DMS114 treated with DMSO at 0.1 percent for 48 hours (cell line): ENCODE measurements around the gene HBS1L.

Experiments
- DNase-seq: peaks from one replicate; lab custom pipeline; 2025; ENCODE audit not compliant: unreplicated experiment; lab: John Stamatoyannopoulos, UW

The HBS1L gene

GRCh38 chr6:135037541-135037940 lies 17.1 kb downstream of the HBS1L start:
- DNase-seq = no peak

GRCh38 chr6:135036731-135037420 lies 17.7 kb downstream of the HBS1L start:
- no peak for DNase-seq

DNA sequence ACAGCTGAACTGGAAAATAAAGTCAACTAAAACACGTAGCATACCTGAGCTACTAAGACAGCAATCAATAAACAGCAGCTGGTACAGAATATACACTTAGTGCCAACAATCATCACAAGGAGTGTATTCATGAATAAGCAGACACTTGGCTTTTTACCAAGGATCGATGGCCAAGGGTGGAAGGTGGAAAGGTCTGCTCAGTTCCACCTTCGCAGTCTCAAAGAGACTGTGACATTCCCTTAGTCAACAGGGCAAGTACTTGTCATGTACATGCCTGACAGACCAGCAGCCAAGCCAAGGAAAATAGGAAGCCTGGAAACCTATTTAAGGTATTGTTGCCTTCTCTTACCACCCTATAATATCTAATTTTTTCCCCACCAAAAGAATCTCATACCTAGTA lies 21.4 kb downstream of the HBS1L start:
- DNase-seq = no peak

- DNase-seq = no peak
These were observed 24.0 kb downstream of the HBS1L start for GRCh38 chr6:135030532-135031178.

DNA sequence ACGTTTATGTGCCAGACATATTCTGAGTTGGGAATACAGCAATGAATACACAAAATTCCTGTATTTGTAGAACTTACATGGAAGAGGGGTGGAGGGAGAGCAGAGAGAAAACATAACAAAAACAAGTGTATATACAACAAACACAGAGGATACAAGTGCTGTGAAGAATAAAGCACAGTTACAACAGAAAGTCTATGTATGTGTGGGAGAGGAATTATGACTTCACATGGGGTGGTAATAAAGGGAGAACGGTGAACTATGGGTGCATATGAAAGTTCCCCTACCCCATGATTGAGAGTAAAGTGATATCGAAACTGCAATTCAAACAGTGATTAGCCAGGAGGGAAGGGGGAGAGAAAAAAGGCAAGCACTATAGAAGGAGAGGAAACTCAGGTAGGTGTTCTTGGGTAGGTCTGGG lies 24.6 kb downstream of the HBS1L start:
- no peak for DNase-seq

DNA sequence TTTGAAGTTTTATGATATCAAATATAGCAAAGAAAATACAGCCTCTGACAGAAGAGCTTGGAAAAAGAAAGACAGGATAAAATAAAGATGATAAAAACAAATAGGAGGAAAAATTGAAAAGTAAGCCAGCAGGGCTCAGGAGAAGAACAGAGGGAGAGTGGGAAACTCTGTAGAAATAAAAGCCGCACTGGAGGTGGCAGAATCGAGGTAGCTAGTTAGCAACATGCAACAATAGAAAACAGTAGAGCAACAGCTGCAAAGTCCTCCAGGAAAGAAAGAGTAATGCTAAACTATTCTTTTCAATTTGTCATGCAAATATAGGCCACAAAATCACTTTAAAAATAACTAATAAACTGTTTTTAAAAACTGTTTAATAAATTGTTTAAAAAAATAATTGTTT lies 28.8 kb downstream of the HBS1L start:
- no peak for DNase-seq

DNA sequence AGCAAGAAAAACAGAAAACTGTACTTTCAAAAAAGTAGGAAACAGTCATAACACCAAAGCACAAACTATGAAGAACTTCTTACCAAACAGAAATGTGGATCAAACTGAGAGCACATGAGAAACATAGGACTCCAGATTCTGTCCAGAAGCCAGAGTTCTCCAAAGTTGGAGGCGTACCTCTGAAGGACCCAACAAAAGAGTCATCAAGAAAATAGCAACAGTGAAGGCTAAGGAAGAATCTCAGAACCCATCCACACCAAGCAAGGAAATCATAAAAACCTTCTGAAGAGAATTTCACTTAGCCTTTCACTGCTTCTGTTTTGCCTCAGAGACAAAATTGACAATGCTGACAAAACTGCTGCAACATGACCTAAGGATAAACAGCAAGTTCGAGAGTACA lies 29.4 kb downstream of the HBS1L start:
- no peak for DNase-seq

- no peak for DNase-seq
These were observed 32.4 kb downstream of the HBS1L start for GRCh38 chr6:135022050-135022697.

GRCh38 chr6:135021310-135022049 lies 33.1 kb downstream of the HBS1L start:
- no peak for DNase-seq

DNA sequence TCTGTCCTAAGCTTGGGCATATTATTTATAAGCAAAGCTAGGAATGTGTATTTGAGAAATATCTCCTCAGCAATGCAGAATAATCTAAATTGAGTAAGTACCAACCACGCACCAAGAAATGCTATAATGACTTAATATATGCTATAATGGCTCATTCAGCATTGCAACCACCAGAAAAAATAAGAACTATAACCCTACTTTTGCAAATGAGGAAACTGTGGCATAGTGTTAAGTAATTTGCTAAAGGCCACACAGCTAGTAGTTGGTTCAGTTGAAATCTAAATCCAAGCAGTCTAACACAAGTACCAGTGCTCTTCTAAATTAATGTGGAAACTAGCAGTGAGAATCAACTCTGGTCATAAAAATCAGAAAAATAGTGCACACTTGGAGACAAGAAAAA lies 35.7 kb downstream of the HBS1L start:
- DNase-seq = no peak

- DNase-seq = no peak
These were observed 36.6 kb downstream of the HBS1L start for GRCh38 chr6:135018052-135018451.

DNA sequence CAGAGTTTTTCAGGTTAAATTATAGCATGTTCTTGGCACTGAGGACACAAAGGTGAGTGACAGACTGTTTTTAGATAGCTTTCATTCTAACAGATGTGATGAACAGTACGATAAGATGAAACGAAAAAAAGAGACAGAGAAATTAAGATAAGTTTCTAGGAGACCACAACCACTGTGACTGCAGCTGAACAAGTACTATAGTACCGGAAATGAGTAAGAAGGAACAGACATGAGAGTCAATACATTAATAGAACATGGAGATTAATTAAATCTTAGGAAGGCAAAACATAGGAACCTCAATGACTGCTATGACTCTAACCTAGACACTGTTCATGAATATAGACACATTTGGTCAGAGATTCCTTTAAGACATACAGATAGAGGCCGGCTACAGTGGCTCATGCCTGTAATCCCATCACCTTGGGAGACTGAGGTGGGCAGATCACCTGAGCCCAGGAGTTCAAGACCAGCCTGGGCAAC lies 40.2 kb downstream of the HBS1L start:
- no peak for DNase-seq

DNA sequence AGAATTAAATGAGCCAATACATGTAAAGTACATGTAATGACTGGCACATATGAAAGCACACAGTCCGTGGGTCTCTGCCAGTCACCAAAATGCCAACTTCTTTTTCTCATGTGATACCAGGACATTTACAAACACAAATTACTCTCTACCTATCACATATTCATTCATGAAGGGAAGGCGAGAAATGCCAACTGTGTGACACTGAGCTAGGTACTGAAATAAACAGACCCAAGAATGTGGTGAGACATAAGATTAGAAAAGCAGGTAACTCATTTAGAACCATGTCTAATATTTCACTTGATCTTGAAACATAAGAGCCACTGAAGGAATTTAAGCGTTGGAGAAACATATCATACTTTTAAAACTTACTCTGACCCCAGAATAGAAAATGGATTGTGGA lies 41.4 kb downstream of the HBS1L start:
- no peak for DNase-seq

DNA sequence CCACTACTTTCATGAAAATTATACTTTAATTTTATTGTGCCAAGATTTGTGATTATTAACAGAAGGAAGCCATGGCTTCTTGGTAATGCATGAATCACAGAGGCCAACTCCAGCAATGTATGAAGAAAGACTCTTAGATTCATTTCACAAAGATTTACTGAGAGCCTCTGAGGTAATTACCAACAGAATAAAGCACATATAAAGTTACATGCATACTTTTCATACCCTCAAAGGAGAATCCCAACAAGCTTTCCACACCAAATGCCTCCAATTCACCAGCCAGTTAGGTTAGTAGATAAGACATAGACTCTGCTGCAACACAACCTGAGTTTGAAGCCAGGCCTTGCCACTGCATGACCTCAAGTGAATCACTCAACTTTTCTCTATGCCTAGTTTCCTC lies 41.9 kb downstream of the HBS1L start:
- DNase-seq = no peak

- DNase-seq = no peak
These were observed 42.3 kb downstream of the HBS1L start for GRCh38 chr6:135012349-135012748.

GRCh38 chr6:135008941-135009290 lies 45.7 kb downstream of the HBS1L start:
- DNase-seq = no peak

DNA sequence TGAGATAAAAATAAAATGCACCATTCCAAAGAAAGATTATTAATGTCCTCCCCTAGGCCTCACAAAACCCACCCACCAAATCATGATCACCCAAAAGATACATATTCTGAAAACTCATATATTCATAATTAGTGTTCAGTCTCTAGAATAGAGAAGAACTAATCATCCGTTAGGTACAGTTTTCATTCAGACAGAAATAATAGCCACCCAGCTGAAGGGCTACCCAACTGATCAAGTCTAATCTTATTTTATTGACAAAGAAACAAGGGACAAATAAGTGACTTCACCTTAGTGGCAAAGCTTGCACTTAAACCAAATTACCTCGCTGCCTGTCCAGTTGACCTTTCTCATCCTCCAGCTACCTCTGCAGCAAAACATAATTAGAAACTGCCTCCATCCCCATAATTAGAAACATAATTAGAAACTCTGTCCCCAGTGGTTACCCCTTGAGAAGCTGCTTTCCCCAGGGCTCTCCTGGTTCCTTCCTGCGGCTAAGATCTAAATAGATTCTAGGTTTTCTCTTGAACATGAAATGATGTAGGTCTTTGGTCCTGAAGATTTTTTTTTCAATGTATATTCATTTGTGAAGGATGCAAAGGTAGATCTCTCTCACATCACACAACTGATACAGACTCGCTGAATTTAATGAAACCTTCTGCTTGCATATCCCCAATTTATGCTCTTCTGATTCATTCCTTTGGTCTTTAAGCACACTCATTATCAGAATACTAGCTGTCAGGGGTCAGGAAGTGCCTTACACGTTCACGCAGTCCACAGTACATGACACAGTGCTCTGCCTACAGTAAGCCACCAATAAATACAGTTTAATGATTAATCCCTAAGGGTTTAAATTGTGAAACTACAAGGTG lies 46.3 kb downstream of the HBS1L start:
- no peak for DNase-seq

GRCh38 chr6:135006386-135006914 lies 48.2 kb downstream of the HBS1L start:
- no peak for DNase-seq

GRCh38 chr6:135004399-135004798 lies 50.2 kb downstream of the HBS1L start:
- DNase-seq = no peak

GRCh38 chr6:135002974-135003703 lies 51.5 kb downstream of the HBS1L start:
- DNase-seq = no peak
